ENCODE results near the gene RNASE11. TPM values are rescaled to one million over a fixed set of nuclear protein-coding genes. Genes with fewer than 3 reads are reported as not detected.

RNASE11 gene
- total RNA-seq, 1 donor from 2014 or later, result not detected

DNA sequence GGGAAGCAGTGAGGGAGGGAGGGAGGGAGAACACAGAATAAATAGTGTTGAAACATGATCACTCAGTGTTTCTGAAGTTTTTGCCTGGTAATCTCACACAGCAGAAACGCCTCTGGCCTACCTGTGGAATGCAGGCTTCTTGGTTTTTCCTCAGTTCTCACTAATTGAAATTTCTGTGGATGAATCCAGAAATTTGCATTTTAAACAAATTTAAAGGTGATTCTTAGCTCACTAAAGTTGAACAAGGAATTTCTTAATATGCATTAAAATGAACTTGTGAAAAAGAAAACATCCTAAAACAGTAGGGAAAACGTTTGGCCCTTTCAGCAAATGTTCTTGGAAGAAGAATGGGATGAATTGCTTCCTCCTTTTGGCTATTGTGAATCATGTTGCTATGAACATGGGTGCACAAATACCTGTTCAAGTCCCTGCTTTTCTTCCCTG, 28.3 kb downstream of the RNASE11 start:
- H3K27me3 Mint-ChIP-seq (ENCODE audit: low read depth), result peaks cover 19% of the 10 kb centered on the region
- H3K4me1 Mint-ChIP-seq (ENCODE audit: low read depth), result no peaks in the 10 kb centered on the region
- H3K4me3 Mint-ChIP-seq (ENCODE audit: unreplicated experiment), result no peak overlapping the region
- H3K27ac Mint-ChIP-seq (ENCODE audit: unreplicated experiment), result no peak overlapping the region
- no peaks in the 10 kb centered on the region for H3K9me3 Mint-ChIP-seq (ENCODE audit: low read depth)
- no peak for DNase-seq (ENCODE audit: low spot score)
- TF ChIP-seq, protein P1, sequence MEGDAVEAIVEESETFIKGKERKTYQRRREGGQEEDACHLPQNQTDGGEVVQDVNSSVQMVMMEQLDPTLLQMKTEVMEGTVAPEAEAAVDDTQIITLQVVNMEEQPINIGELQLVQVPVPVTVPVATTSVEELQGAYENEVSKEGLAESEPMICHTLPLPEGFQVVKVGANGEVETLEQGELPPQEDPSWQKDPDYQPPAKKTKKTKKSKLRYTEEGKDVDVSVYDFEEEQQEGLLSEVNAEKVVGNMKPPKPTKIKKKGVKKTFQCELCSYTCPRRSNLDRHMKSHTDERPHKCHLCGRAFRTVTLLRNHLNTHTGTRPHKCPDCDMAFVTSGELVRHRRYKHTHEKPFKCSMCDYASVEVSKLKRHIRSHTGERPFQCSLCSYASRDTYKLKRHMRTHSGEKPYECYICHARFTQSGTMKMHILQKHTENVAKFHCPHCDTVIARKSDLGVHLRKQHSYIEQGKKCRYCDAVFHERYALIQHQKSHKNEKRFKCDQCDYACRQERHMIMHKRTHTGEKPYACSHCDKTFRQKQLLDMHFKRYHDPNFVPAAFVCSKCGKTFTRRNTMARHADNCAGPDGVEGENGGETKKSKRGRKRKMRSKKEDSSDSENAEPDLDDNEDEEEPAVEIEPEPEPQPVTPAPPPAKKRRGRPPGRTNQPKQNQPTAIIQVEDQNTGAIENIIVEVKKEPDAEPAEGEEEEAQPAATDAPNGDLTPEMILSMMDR (IDR thresholded peaks at IDR 0.05), result no peak
- no peaks in the 10 kb centered on the region for H3K36me3 Mint-ChIP-seq (ENCODE audit: low read depth)

DNA sequence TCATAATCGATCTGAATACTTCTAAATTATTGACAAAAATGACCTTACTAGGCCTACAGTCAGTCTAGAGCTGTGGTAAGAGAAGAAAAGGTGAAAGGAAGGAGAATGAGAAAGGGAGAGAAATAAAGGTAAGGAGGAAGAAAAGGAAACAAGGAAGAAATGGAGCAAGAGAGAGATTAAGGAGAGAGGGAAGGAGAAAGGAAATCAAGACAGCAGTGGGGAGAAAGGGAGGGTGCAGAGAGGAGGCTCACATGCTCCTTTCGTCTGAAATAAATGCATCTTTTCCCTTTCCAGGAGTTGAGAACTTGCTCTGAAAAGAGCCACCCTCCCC, 30.6 kb downstream of the RNASE11 start:
- no peaks in the 10 kb centered on the region for H3K9me3 Mint-ChIP-seq (ENCODE audit: low read depth)
- DNase-seq (ENCODE audit: low spot score), result no peak
- no peaks in the 10 kb centered on the region for H3K4me1 Mint-ChIP-seq (ENCODE audit: low read depth)
- no peaks in the 10 kb centered on the region for H3K36me3 Mint-ChIP-seq (ENCODE audit: low read depth)
- H3K27ac Mint-ChIP-seq (ENCODE audit: unreplicated experiment), result no peak overlapping the region
- TF ChIP-seq, protein P1 (IDR thresholded peaks at IDR 0.05), result no peak
- peaks cover 9% of the 10 kb centered on the region for H3K27me3 Mint-ChIP-seq (ENCODE audit: low read depth)
- H3K4me3 Mint-ChIP-seq (ENCODE audit: unreplicated experiment), result no peak overlapping the region

DNA sequence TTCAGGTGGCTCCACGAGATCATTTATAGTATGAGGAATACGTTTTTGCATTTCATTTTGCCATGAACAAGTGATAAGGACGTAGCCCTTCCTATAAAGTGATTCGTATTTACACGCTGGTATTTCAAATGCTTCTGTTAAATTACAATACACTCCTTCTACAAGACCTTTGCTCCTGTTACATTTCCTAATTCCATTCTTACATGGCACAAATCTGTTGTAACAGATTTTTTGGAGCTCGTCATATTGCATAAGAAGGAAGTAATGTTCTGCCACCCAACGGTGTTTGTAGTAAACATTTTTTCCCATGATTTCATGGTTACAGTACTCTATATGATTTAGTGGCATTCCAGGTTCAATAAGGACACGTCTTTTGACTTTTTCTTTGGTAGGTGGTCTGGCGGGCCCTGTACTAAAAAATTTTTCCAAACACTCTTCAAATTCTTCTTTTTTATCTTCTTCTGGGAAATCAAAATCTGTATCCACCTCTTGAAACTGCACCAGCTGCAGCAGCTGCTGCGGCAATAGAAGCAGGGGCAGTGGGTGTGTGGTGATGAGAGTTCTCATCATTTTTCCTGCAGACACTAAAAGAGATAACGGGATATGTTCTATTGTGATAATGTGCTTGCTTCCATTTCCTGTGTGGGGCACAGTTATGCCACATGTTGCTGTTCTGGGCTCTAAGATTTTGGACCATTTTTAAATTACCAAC, 31.1 kb downstream of the RNASE11 start:
- DNase-seq (ENCODE audit: low spot score), result no peak
- Mint-ChIP-seq H3K27me3 (ENCODE audit: low read depth) (peaks cover 9% of the 10 kb centered on the region), H3K4me1 (ENCODE audit: low read depth) (no peaks in the 10 kb centered on the region), H3K4me3 (ENCODE audit: unreplicated experiment) (no peak overlapping the region), H3K9me3 (ENCODE audit: low read depth) (no peaks in the 10 kb centered on the region), H3K36me3 (ENCODE audit: low read depth) (no peaks in the 10 kb centered on the region), H3K27ac (ENCODE audit: unreplicated experiment) (no peak overlapping the region)
- TF ChIP-seq, protein P1 (IDR thresholded peaks at IDR 0.05), result no peak

DNA sequence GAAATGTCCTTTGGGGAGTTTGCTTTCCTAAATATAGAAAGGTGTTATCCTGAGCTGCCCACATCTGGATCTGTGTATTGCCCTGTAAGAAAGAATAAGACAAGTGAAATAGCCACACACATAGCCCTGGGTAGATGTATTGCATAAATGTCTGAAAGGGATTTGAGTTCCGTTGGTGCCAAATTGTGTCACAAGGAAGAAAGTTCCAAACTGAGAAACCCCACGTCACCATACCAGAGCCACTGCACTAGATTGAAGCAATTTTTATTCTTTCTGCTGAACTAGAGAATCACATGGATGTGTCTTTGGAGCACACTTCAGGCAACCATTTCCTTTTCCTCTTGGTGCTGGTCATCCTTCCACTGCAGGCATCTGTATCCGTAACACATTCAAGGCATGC, 32.0 kb downstream of the RNASE11 start:
- TF ChIP-seq, protein P1 (IDR thresholded peaks at IDR 0.05), result no peak
- Mint-ChIP-seq H3K4me3 (ENCODE audit: unreplicated experiment) (no peak overlapping the region), H3K9me3 (ENCODE audit: low read depth) (no peaks in the 10 kb centered on the region), H3K27me3 (ENCODE audit: low read depth) (peaks cover 9% of the 10 kb centered on the region), H3K27ac (ENCODE audit: unreplicated experiment) (no peak overlapping the region), H3K36me3 (ENCODE audit: low read depth) (no peaks in the 10 kb centered on the region), H3K4me1 (ENCODE audit: low read depth) (no peaks in the 10 kb centered on the region)
- no peak for DNase-seq (ENCODE audit: low spot score)

DNA sequence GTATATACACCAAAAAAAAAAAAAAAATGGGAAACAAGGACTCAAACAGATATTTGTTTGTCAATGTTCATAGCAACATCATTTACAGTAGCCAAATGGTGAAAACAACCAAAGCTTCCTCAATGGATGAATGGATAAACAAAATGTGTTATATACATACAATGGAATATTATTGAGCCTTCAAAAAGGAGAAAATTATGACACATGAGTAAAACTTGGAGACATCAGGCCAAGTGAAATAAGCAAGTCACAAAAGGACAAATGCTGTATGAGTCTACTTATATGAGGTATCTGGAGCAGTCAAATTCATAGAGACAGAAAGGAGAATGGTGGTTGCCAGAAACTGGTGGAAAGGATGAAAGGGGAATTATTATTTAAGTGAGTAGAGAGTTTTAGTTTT, 34.8 kb downstream of the RNASE11 start:
- Mint-ChIP-seq H3K9me3 (ENCODE audit: low read depth) (no peaks in the 10 kb centered on the region), H3K4me3 (ENCODE audit: unreplicated experiment) (no peak overlapping the region), H3K36me3 (ENCODE audit: low read depth) (no peaks in the 10 kb centered on the region), H3K27ac (ENCODE audit: unreplicated experiment) (no peak overlapping the region), H3K27me3 (ENCODE audit: low read depth) (peaks cover 13% of the 10 kb centered on the region), H3K4me1 (ENCODE audit: low read depth) (no peaks in the 10 kb centered on the region)
- TF ChIP-seq, protein P1 (IDR thresholded peaks at IDR 0.05), result no peak
- no peak for DNase-seq (ENCODE audit: low spot score)
